ENCODE measurements around the gene SLC25A12. TPM values are rescaled to one million over a fixed set of nuclear protein-coding genes. Genes with fewer than 3 reads are reported as not detected.

SLC25A12 gene
- total and polyA plus RNA-seq, 10 of the 15 experiments (the other 5 are each of a cell fraction or from before 2014, with no cell fraction given) = 20.9 to 50.0 (median 33.0) TPM

DNA sequence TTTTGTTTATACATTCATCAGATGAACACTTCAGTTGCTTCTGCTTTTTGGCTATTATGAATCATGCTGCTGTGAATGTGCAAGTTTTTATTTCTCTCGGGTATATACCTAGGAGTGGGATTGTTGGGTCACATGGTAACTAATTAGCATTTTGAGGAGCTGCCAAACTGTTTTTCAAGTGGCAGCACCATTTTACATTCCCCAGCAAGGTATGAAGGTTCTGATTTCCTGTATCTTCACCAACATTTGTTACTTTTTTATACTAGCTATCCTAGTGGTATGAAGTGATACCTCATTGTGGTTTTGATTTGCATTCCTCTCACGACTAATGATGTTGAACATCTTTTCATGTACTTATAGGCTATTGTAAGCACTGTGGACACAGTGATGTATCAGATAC lies 152.9 kb downstream of the SLC25A12 start:
- FAIRE-seq (peak; percentile 13), ATAC-seq (peak; percentile 89), DNase-seq (ENCODE audit: low read depth, low spot score) (peak; percentile 8)
- POLR2A ChIA-PET = no interaction called here
- WGBS (ENCODE audit: insufficient coverage, insufficient replicate concordance, low lambda C conversion rate, missing lambda C conversion rate) = 2% methylated on average over 2 of the region's 2 CpGs
- H3K27ac ChIP-seq (ENCODE audit: control insufficient read depth, insufficient read depth) = no peak overlapping the region
- peaks cover 0 to 3% of the 10 kb centered on the region in 2 experiments; a peak in 2 of 4 replicates for H3K36me3 ChIP-seq (ENCODE audit: control insufficient read depth in 2 of 2, insufficient read depth in 2 of 2, low read length in 1 of 2)
- no peaks in the 10 kb centered on the region for H3K9me3 ChIP-seq (replicated peaks; ENCODE audit: control insufficient read depth, insufficient read depth, low read length)
- no peak overlapping the region for H3K4me3 ChIP-seq
- H4K20me1 ChIP-seq (ENCODE audit: control insufficient read depth, insufficient read depth) = no peaks in the 10 kb centered on the region
- H2AFZ ChIP-seq (ENCODE audit: control insufficient read depth, low read depth, low read length) = no peak overlapping the region
- 0 out of 2 replicates have a peak overlapping the region, but pooled peaks have one; percentile 26 for H3K4me2 ChIP-seq (ENCODE audit: control insufficient read depth, insufficient read depth)
- no peak overlapping the region for H3K9ac ChIP-seq (ENCODE audit: control insufficient read depth, insufficient read depth, low read length)
- H3K27me3 ChIP-seq (replicated peaks in 1 of 2; ENCODE audit: control insufficient read depth in 2 of 2, insufficient read depth in 2 of 2, low read length in 1 of 2) = no peaks in the 10 kb centered on the region
- H3K4me1 ChIP-seq (ENCODE audit: control insufficient read depth, insufficient read depth, low read length) = peaks cover 10% of the 10 kb centered on the region; the same call in 1 of the 2 replicates
- BruUV-seq (replicated peaks) = no TSS peak
- intact Hi-C loops (cut with micrococcal nuclease; ENCODE audit: unreplicated experiment) (no loop called here), in situ Hi-C loops (cut with MboI) (no loop called here)
- RAD21 ChIA-PET (ENCODE audit: unreplicated experiment) = interaction anchor here (1.1 kb wide), 1 partner anchor 20 kb away, joined by 3 read pairs; no protein-coding TSS in a partner anchor
- H3K79me2 ChIP-seq (ENCODE audit: control insufficient read depth, insufficient read depth, low read length) = no peaks in the 10 kb centered on the region
- SMC1A ChIA-PET (ENCODE audit: uncharacterized antibody, unreplicated experiment) = interaction anchor here (1.0 kb wide), 1 partner anchor 289 kb away, joined by 3 read pairs; no protein-coding TSS in a partner anchor
- CTCF ChIA-PET = interaction anchor here (0.7 to 1.7 kb wide), 6 partner anchors 9 to 386 kb away, joined by 3 to 5 read pairs (median 4); partner anchors contain the start of gene DLX2
- TF ChIP-seq RUNX3 (IDR thresholded peaks at IDR 0.05; ENCODE audit: low read length) = peak; percentile 75
- peak; percentile 60; the same call in 1 of the 3 replicates for TF ChIP-seq POU2F2 (IDR thresholded peaks at IDR 0.05; ENCODE audit: borderline replicate concordance, low read depth, low read length)
- TF ChIP-seq MTA2 (IDR thresholded peaks at IDR 0.05; ENCODE audit: low read depth) = peak; percentile 59; the same call in 1 of the 2 replicates
- no peak for TF ChIP-seq CHD2 (IDR thresholded peaks at IDR 0.05; ENCODE audit: borderline replicate concordance, low read depth, low read length)
- peak; percentile 51; the same call in 1 of the 2 replicates for TF ChIP-seq RAD51 (IDR thresholded peaks at IDR 0.05)

DNA sequence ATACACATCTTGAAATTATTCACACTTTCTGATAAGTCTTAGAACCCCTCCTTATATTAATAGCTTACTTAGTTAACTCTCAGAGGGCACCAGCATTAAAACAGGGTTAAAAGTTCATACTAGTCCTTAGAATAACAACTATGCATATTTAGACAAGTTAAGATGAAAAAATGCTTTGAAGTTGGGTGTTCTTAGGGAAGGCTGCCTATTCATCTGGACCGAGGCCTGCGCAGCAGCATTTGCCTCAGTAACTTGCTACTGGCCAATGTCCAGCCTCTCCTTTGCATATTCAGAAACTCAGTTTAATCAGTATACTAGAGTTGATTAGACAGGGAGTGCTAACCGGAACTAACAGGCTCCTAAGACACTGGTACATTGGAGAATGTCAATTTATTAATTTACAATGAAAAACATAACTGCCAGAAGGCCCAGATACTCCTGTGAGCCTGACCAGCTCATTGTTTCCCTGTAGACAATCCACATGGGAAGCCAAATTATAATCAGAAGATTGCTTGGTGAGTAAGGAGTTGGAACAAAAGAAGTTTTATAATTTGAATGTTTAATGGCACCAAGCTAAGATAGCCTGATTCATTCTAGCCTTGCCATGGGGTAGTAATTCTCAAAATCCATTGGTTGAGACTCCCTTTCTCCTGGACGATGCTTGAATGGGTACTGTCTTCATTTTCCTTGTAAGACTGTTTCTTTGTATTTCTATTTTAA lies 157.9 kb downstream of the SLC25A12 start:
- BruUV-seq (replicated peaks) = no TSS peak
- ChIA-PET SMC1A (ENCODE audit: uncharacterized antibody, unreplicated experiment) (interaction anchor here (1.0 kb wide), 1 partner anchor 9 kb away, joined by 4 read pairs; no protein-coding TSS in a partner anchor), RAD21 (ENCODE audit: unreplicated experiment) (no interaction called here), CTCF (interaction anchor here (1.4 kb wide), 1 partner anchor 9 kb away, joined by 3 read pairs; no protein-coding TSS in a partner anchor), POLR2A (interaction anchor here (0.6 kb wide), 1 partner anchor 31 kb away, joined by 3 read pairs; no protein-coding TSS in a partner anchor)
- Histone ChIP-seq H3K27ac (ENCODE audit: control insufficient read depth, insufficient read depth) (no peak overlapping the region), H3K4me2 (ENCODE audit: control insufficient read depth, insufficient read depth) (no peak overlapping the region), H3K4me3 (no peak overlapping the region), H2AFZ (ENCODE audit: control insufficient read depth, low read depth, low read length) (no peak overlapping the region), H3K27me3 (replicated peaks in 1 of 2; ENCODE audit: control insufficient read depth in 2 of 2, insufficient read depth in 2 of 2, low read length in 1 of 2) (no peaks in the 10 kb centered on the region), H3K4me1 (ENCODE audit: control insufficient read depth, insufficient read depth, low read length) (peaks cover 4% of the 10 kb centered on the region; the same call in 1 of the 2 replicates), H3K36me3 (ENCODE audit: control insufficient read depth in 2 of 2, insufficient read depth in 2 of 2, low read length in 1 of 2) (peaks cover 0 to 6% of the 10 kb centered on the region in 2 experiments; a peak in 1 of 4 replicates), H3K9me3 (replicated peaks; ENCODE audit: control insufficient read depth, insufficient read depth, low read length) (no peaks in the 10 kb centered on the region), H4K20me1 (ENCODE audit: control insufficient read depth, insufficient read depth) (no peaks in the 10 kb centered on the region), H3K79me2 (ENCODE audit: control insufficient read depth, insufficient read depth, low read length) (no peaks in the 10 kb centered on the region), H3K9ac (ENCODE audit: control insufficient read depth, insufficient read depth, low read length) (no peak overlapping the region)
- in situ Hi-C loops (cut with MboI) = no loop called here
- intact Hi-C loops (cut with micrococcal nuclease; ENCODE audit: unreplicated experiment) = no loop called here
- ATAC-seq (no peak), DNase-seq (ENCODE audit: low read depth, low spot score) (no peak), FAIRE-seq (no peak)
- WGBS (ENCODE audit: insufficient coverage, insufficient replicate concordance, low lambda C conversion rate, missing lambda C conversion rate) = 97% methylated on average over 4 of the region's 4 CpGs
- TF ChIP-seq, protein P1, sequence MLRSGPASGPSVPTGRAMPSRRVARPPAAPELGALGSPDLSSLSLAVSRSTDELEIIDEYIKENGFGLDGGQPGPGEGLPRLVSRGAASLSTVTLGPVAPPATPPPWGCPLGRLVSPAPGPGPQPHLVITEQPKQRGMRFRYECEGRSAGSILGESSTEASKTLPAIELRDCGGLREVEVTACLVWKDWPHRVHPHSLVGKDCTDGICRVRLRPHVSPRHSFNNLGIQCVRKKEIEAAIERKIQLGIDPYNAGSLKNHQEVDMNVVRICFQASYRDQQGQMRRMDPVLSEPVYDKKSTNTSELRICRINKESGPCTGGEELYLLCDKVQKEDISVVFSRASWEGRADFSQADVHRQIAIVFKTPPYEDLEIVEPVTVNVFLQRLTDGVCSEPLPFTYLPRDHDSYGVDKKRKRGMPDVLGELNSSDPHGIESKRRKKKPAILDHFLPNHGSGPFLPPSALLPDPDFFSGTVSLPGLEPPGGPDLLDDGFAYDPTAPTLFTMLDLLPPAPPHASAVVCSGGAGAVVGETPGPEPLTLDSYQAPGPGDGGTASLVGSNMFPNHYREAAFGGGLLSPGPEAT (IDR thresholded peaks at IDR 0.05; ENCODE audit: low read depth) = no peak
- TF ChIP-seq, protein P2, sequence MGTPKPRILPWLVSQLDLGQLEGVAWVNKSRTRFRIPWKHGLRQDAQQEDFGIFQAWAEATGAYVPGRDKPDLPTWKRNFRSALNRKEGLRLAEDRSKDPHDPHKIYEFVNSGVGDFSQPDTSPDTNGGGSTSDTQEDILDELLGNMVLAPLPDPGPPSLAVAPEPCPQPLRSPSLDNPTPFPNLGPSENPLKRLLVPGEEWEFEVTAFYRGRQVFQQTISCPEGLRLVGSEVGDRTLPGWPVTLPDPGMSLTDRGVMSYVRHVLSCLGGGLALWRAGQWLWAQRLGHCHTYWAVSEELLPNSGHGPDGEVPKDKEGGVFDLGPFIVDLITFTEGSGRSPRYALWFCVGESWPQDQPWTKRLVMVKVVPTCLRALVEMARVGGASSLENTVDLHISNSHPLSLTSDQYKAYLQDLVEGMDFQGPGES (IDR thresholded peaks at IDR 0.05) = no peak
- TF ChIP-seq, protein P3, sequence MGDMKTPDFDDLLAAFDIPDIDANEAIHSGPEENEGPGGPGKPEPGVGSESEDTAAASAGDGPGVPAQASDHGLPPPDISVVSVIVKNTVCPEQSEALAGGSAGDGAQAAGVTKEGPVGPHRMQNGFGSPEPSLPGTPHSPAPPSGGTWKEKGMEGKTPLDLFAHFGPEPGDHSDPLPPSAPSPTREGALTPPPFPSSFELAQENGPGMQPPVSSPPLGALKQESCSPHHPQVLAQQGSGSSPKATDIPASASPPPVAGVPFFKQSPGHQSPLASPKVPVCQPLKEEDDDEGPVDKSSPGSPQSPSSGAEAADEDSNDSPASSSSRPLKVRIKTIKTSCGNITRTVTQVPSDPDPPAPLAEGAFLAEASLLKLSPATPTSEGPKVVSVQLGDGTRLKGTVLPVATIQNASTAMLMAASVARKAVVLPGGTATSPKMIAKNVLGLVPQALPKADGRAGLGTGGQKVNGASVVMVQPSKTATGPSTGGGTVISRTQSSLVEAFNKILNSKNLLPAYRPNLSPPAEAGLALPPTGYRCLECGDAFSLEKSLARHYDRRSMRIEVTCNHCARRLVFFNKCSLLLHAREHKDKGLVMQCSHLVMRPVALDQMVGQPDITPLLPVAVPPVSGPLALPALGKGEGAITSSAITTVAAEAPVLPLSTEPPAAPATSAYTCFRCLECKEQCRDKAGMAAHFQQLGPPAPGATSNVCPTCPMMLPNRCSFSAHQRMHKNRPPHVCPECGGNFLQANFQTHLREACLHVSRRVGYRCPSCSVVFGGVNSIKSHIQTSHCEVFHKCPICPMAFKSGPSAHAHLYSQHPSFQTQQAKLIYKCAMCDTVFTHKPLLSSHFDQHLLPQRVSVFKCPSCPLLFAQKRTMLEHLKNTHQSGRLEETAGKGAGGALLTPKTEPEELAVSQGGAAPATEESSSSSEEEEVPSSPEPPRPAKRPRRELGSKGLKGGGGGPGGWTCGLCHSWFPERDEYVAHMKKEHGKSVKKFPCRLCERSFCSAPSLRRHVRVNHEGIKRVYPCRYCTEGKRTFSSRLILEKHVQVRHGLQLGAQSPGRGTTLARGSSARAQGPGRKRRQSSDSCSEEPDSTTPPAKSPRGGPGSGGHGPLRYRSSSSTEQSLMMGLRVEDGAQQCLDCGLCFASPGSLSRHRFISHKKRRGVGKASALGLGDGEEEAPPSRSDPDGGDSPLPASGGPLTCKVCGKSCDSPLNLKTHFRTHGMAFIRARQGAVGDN (IDR thresholded peaks at IDR 0.05) = no peak
